HG03064 (cell line): ENCODE measurements around the gene NOP58.
"Not testable (repeated sequence)": the region's sequence is repeated elsewhere in the genome, so short reads cannot be mapped to it uniquely, and the experiment has no call there.

Experiments
- ATAC-seq: cut with Tn5 transposase; IDR thresholded peaks from one replicate; pipeline ENCODE4 v1.9.1; 2021; ENCODE audit warnings: low read depth; ENCODE audit not compliant: unreplicated experiment

The NOP58 gene

DNA sequence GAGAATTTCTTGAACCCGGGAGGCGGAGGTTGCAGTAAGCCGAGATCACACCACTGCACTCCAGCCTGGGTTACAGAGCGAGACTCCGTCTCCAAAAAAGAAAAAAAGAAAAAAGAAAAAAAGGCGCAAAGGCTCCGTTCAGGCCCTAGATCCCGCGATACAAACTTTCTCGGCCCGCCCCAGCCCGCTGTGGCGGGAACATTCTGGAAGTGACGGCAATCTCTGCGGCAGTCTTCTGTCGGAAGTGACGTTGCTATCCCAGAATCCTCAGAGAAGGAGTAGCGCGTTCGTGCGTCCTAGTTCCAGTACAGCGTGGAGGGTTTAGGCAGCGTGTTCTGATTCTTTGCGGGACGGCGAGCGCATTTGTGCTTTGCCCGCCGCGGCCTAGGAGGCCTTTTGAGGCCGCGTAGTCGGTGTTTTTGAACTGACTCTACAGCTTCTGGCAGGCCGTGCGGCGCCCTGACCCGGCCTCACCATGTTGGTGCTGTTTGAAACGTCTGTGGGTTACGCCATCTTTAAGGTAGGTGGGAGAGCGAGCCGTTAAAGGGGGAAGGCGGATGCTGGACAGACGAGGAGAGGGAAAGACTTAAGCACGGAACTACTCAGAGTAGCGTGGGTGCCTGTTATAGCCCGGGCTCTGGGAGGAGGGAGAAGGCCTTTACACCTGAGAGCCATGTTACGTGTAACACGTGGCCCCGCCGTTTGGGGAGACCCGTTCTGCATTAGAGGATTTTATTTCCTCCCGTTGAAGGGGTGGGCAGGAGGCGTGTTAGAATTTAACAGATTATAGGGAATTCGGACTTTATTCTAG lies at the start of gene NOP58:
Gene NOP58 (plus strand): TSS at position 297 of the 811 bp plus-strand sequence. CDS start 179 bp downstream, at position 476.
- peak; percentile 82 for ATAC-seq

GRCh38 chr2:202221873-202222272 lies 43.7 kb upstream of the NOP58 start:
- ATAC-seq: no peak

- peak; percentile 43 for ATAC-seq
Measured at GRCh38 chr2:202237787-202238233, 27.8 kb upstream of the NOP58 start.

- peak; percentile 97 for ATAC-seq
Measured at GRCh38 chr2:202238234-202239197, 27.0 kb upstream of the NOP58 start, which contains the start of gene SUMO1. Gene SUMO1 (minus strand): TSS chr2:202238597. CDS start chr2:202238451, 146 bp downstream.

- ATAC-seq: not testable (repeated sequence)
Measured at GRCh38 chr2:202247710-202248109, 17.9 kb upstream of the NOP58 start.

DNA sequence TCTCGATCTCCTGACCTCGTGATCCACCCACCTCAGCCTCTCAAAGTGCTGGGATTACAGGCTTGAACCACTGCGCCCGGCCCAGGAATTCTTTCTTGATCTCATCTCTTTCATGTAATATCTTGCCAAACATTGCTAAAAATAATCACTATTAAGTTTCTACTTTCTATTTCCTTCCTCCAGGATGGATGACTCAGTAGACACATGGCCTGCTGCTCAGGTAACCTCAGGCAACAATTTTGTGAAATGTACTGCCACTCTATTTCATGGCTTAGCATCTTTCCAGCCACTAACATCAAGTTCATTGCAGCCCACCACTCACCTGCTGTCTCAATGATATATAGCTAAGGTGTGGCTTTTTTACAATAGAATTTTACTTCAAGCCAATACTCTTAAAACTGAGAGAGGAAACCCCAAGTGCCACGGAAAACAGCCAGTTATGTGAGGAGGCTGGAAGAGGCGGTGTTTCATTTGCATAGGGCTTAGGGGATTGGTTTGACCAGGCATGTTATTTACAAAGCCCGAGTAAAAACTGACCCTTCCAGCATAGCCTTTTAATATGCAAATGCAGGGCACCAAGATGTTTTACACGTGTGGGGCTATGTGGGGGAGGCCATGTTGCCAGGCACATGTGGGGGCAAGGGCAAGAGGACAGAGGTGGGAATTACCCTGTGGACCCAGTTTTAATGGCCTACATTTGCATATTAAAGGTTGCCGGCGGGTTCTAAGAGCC lies 15.9 kb upstream of the NOP58 start:
- ATAC-seq: no peak

GRCh38 chr2:202251494-202251893 lies 14.1 kb upstream of the NOP58 start:
- ATAC-seq: no peak

- no peak for ATAC-seq
Measured at GRCh38 chr2:202261531-202261930, 4.0 kb upstream of the NOP58 start.

DNA sequence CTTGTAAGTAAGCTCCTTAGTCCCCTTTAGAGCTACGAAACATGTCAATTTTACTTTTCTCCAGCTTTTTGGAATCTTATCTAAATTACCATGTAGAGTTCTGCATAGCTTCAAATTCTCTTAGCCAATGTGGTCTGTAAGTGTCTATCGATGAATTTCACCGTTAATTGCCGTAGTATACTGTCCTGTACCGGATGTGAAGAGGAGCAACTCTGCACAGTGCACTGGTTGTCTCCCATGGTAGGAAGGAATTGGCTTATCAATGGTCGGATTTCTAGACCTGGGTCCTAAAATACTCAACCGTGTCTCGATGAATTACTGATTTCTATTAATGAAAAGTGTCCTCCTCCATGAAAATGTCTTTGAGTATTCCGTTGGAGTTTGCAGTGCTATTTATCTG lies 1.9 kb downstream of the NOP58 start:
- ATAC-seq: no peak

DNA sequence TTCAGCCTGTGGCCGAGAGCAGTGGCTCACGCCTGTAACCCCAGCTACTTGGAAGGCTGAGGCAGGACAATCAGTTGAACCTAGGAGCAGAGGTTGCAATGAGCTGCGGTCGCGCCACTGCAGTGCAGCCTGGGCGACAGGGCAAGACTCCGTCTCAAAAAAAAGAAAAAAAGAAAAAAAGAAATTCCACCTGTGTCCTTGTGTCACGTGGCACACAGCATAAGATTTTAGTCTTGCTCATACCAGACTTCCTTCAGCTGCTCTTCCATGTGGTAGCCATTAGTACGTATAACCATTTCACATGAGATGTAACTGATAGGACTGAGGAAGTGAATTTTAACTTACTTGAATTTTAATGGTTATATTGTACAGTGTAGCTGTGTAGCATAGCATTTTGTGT lies 4.0 kb downstream of the NOP58 start:
- no peak for ATAC-seq

- no peak for ATAC-seq
Measured at GRCh38 chr2:202270487-202270886, 4.9 kb downstream of the NOP58 start.

DNA sequence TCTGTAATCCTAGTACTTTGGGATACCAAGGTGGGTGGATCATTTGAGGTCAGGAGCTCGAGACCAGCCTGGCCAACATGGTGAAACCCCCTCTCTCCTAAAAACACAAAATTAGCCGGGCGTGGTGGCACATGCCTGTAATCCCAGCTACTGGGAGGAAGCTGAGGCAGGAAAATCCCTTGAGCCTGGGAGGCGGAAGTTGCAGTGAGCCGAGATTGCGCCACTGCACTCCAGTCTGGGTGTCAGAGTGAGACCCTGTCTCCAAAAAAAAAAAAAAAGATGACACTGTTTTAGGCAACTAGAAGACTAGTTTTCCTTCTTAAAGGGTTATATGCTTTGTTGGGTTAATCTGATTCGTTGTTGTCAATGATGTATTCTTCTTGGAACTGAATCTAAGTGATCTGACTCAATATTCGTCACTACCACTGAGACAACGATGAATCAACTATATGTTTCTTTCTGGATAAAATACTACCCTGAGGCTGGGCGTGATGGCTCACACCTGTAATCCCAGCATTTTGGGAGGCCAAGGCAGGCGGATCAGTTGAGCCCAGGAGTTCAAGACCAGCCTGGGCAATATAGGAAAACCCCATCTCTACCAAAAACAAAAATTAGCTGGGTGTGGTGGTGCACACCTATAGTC lies 10.6 kb downstream of the NOP58 start:
- ATAC-seq: not testable (repeated sequence)

DNA sequence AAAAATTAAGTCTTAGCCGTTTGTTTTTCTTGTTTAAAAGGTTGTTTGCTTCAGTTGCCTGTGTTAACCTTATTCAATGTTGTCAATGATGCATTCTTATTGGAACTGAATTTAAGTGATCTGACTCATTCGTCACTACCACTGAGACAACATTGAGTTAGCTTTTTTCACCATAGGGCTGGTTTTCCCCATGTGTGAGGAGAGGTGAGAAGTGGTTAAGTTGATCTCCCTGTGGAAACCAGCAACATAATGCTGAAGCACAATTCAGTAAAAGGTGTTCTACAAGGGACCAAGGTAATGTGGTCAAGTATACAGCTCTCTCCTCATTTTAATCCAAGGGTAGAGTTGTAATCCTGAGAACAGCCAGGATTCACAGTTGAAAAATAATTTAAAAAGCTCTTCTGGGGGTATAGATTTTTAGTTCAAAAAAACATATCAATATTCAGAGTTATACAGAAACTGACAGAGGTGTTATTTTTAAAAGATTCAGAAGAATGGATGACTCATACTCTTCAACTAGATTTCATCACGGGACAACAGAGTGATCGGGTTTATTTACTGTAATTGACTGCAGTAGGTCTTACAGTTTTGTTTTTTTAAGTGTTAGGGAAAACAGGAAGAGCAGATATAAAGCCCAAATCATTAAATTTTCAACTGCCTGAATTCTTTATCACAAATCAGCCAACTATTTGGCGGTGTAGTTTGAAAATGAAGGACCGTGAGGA lies 12.6 kb downstream of the NOP58 start:
- peak; percentile 63 for ATAC-seq

GRCh38 chr2:202278944-202279343 lies 13.4 kb downstream of the NOP58 start:
- ATAC-seq: no peak

DNA sequence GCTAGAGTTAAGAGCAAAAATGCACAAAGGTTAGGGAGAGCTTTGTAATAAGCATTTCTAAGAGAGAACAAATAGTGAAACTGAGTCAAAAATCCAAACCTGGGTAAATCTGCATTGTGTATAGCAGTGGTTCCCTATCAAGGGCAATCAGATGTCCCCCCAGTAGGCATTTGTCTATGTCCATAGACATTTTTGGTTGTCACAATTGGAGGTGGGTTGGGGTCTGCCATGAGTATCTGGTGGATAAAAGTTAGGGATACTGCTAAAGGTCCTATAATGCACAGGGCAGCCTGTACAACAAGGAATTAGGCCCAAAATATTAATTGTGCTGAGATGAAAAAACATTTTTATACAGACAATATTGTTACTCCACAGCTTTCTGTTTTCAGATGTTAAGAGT lies 21.0 kb downstream of the NOP58 start:
- ATAC-seq: no peak

DNA sequence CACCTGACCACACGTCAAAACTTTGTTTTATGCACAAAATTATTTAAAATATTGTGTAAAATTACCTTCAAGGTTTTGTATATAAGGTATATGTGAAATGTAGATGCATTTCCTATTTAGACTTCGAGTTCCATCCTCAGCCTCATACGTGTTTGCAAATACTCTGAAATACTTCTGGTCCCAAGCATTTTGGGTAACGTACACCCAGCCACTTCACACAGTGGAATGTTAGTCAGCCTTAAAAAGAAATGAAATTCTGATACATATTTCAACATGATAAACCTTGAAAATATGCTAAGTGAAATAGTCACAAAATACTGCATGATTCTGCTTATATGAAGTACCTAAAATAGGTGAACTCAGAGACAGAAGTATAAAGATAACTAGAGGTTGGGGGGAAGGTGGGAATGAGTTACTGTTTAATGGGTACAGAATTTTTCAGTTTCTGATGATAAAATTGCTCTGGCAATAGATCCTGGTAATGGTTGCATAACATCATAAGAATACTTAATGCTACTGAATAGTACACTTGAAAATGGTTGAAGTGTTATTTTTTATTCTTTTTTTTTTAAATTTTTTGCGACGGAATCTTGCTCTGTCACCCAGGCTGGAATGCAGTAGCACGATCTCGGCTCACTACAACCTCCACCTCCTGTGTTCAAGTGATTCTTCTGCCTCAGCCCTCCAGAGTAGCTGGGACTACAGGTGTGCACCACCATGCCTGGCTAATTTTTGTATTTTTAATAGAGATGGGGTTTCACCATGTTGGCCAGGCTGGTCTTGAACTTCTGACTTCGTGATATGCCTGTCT lies 24.0 kb downstream of the NOP58 start:
- no peak for ATAC-seq

DNA sequence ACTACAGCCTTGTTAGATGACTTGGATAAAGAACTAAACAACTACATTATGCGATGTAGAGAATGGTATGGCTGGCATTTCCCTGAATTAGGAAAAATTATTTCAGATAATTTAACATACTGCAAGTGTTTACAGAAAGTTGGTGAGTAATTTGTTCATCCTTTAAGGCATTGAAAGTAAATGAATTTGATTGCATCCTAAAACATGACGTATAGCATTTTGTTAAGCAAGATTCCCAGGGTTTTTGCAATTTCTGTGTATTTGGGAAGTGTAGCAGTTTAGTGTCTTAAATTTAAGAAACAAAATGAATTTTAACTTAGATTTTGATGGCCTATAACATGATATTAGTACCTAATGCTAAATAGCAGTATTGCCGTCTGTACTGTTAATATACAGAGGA lies 24.8 kb downstream of the NOP58 start:
- no peak for ATAC-seq

DNA sequence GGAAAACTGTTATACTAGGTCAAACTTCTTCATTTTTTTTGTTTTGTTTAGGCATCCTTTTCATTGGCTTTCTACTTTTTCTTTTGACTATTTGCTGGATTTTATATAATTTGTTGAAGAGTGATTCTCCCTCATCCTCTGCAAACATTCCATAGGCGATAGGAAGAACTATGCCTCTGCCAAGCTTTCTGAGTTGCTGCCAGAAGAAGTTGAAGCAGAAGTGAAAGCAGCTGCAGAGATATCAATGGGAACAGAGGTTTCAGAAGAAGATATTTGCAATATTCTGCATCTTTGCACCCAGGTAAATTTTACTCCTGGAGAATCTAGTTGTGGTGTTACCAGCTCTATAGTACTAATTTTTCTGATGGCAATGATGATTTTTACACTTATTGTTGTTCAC lies 25.4 kb downstream of the NOP58 start:
- ATAC-seq: no peak

DNA sequence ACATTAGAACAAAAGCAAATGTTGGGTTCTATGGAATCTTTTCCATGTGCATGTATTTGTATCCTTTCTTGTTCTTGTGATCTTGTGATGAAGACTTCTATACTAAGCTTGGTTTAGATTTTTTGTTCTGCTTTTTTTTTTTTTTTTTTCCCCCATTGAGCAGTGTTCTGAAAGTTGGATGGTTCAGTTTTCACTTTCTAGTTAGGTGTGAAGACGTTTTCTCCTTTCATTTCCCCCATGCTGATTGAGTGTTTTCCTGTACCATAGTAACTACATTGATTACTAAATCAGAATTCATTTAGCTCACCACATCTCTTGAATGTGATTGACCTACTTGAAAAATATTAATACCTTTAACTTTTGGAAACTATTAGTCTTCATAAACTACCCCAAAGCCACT lies 34.1 kb downstream of the NOP58 start:
- ATAC-seq: peak; percentile 77
